ENCODE measurements around the gene KIF21A.

GRCh38 chr12:39420043-39420442 lies 22.9 kb downstream of the KIF21A start:
- TF ChIP-seq CTCF (IDR thresholded peaks at IDR 0.05; ENCODE audit: extremely low read depth in 1 of 2, insufficient read depth in 1 of 2, low read depth in 1 of 2, low read length in 2 of 2) (no peak), EZH2 (IDR thresholded peaks at IDR 0.05; ENCODE audit: borderline replicate concordance, low read depth, low read length, severe bottlenecking) (no peak), POLR2AphosphoS5 (IDR thresholded peaks at IDR 0.05; ENCODE audit: insufficient read depth, low read depth, low read length) (no peak)

Data from endothelial cell of umbilical vein (primary cell).